Stimulated activated CD4-positive, alpha-beta T cell treated with anti-CD3 and anti-CD28 coated beads, Interleukin-4, amount 100 ng/mL, for 48 hours (primary cell): Measurements from ENCODE around the gene PRKAR2B.
"Not testable (repeated sequence)": the region's sequence is repeated elsewhere in the genome, so short reads cannot be mapped to it uniquely, and the experiment has no call there.

Experiments
- DNase-seq, 2 donors: peaks; one replicate each; pipeline ENCODE4 v3.0.0-alpha.2; 2020; ENCODE audit warnings: low read depth in 2 of 2

Gene PRKAR2B

GRCh38 chr7:107078517-107078966 is 34.0 kb downstream of the PRKAR2B start:
- DNase-seq, result no peak

GRCh38 chr7:107079212-107079940 is 34.9 kb downstream of the PRKAR2B start:
- DNase-seq, result no peak

- DNase-seq, result no peak
Measured at GRCh38 chr7:107080099-107080505, 35.6 kb downstream of the PRKAR2B start.

- DNase-seq, result no peak
Measured at GRCh38 chr7:107080533-107080932, 36.0 kb downstream of the PRKAR2B start.

- DNase-seq, result no peak
Measured at GRCh38 chr7:107085180-107085579, 40.7 kb downstream of the PRKAR2B start.

GRCh38 chr7:107089627-107090026 is 45.1 kb downstream of the PRKAR2B start:
- no peak for DNase-seq

- DNase-seq, result no peak
Measured at GRCh38 chr7:107090457-107090856, 46.0 kb downstream of the PRKAR2B start.

GRCh38 chr7:107091306-107091705 is 46.8 kb downstream of the PRKAR2B start:
- DNase-seq, result no peak

GRCh38 chr7:107093671-107094070 is 49.2 kb downstream of the PRKAR2B start:
- DNase-seq, result not testable (repeated sequence)

- not testable (repeated sequence) for DNase-seq
Measured at GRCh38 chr7:107099154-107099553, 54.6 kb downstream of the PRKAR2B start.

GRCh38 chr7:107100824-107101223 is 56.3 kb downstream of the PRKAR2B start:
- no peak for DNase-seq

GRCh38 chr7:107103369-107103768 is 58.9 kb downstream of the PRKAR2B start:
- no peak for DNase-seq

GRCh38 chr7:107104801-107105200 is 60.3 kb downstream of the PRKAR2B start:
- DNase-seq, result no peak

- DNase-seq, result no peak
Measured at GRCh38 chr7:107105591-107106245, 61.2 kb downstream of the PRKAR2B start.

GRCh38 chr7:107108793-107109371 is 64.4 kb downstream of the PRKAR2B start:
- DNase-seq, result no peak

- DNase-seq, result no peak
Measured at GRCh38 chr7:107109955-107110354, 65.5 kb downstream of the PRKAR2B start.

GRCh38 chr7:107111196-107111595 is 66.7 kb downstream of the PRKAR2B start:
- no peak for DNase-seq

- no peak for DNase-seq
Measured at GRCh38 chr7:107113866-107114265, 69.4 kb downstream of the PRKAR2B start.

GRCh38 chr7:107115114-107115513 is 70.6 kb downstream of the PRKAR2B start:
- DNase-seq, result no peak

- no peak for DNase-seq
Measured at GRCh38 chr7:107115762-107116540, 71.4 kb downstream of the PRKAR2B start.

GRCh38 chr7:107118109-107118900 is 73.8 kb downstream of the PRKAR2B start:
- DNase-seq, result no peak
